Liver (tissue), 3 donors: ENCODE measurements around the gene ABLIM1.

Experiments
- EGR1 ChIP-seq, 2 donors: IDR thresholded peaks; 2 replicates each; pipeline ENCODE4 v1.6.1; 2016 to 2018; ENCODE audit warnings: antibody characterized with exemption in 2 of 2, low read depth in 2 of 2
- FOXA1 ChIP-seq: IDR thresholded peaks from 2 replicates; pipeline ENCODE4 v1.6.1; 2016; ENCODE audit warnings: antibody characterized with exemption
- FOXA2 ChIP-seq: IDR thresholded peaks from 2 replicates; pipeline ENCODE4 v1.6.1; 2016; ENCODE audit warnings: antibody characterized with exemption
- GABPA ChIP-seq, 2 donors: IDR thresholded peaks in 1 of 2; conservative IDR thresholded peaks in 1 of 2; 2 replicates each; pipeline ENCODE4 v1.6.1; 2016; ENCODE audit warnings: antibody characterized with exemption in 2 of 2, mild to moderate bottlenecking in 1 of 2, moderate library complexity in 1 of 2
- HNF4G ChIP-seq: IDR thresholded peaks from 2 replicates; pipeline ENCODE4 v1.6.1; 2016; ENCODE audit warnings: antibody characterized with exemption
- RXRA ChIP-seq, 2 donors: IDR thresholded peaks; 2 replicates each; pipeline ENCODE4 v1.6.1; 2017 to 2018; ENCODE audit warnings: antibody characterized with exemption in 2 of 2, mild to moderate bottlenecking in 1 of 2
- SP1 ChIP-seq: IDR thresholded peaks from 2 replicates; pipeline ENCODE4 v1.6.1; 2018; ENCODE audit warnings: antibody characterized with exemption, mild to moderate bottlenecking
- TAF1 ChIP-seq: conservative IDR thresholded peaks from 2 replicates; pipeline ENCODE4 v1.6.1; 2016; ENCODE audit warnings: antibody characterized with exemption, mild to moderate bottlenecking
- TF ChIP-seq, protein P1 (sequence below): fragments of 150-350 bp; IDR thresholded peaks from 2 replicates; pipeline ENCODE4 v1.5.1; 2017; ENCODE audit warnings: improper control_type of control experiment, low read depth, low read length; ENCODE audit not compliant: missing input control
- TF ChIP-seq, protein P2 (sequence below): IDR thresholded peaks from 2 replicates; pipeline ENCODE4 v1.6.1; 2016; ENCODE audit warnings: antibody characterized with exemption
- TF ChIP-seq, protein P3 (sequence below): IDR thresholded peaks from 2 replicates; pipeline ENCODE4 v1.6.1; 2016; ENCODE audit warnings: antibody characterized with exemption, mild to moderate bottlenecking
- TF ChIP-seq, protein P4 (sequence below): IDR thresholded peaks from 2 replicates; pipeline ENCODE4 v1.6.1; 2016; ENCODE audit warnings: antibody characterized with exemption
- TF ChIP-seq, protein P5 (sequence below): IDR thresholded peaks from 2 replicates; pipeline ENCODE4 v1.6.1; 2016; ENCODE audit warnings: antibody characterized with exemption
- donor health status: healthy.
- donor health status: healthy.

DNA sequence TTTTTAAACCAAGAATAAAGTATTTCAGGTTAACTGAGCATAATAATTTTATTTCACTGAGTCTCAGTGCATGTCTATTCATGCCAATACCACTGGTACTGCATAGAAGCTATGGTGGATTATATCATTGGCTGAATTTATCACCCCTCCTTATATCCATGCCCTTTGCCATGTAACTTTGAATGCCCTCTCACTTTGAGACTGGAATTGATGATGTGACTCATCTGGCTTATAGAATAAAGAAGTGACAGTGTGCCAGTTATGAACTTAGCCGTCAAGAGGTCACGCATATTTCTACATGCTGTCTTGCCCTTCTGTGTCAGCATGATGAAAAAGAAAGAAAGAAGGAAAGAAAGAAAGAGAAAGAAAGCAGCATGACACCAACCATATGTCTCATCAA is 20.7 kb upstream of the ABLIM1 start:
- TF ChIP-seq EGR1 (IDR thresholded peaks at IDR 0.05; ENCODE audit: low read depth in 2 of 2): no peak
- TF ChIP-seq HNF4G: no peak
- TF ChIP-seq, protein P1, sequence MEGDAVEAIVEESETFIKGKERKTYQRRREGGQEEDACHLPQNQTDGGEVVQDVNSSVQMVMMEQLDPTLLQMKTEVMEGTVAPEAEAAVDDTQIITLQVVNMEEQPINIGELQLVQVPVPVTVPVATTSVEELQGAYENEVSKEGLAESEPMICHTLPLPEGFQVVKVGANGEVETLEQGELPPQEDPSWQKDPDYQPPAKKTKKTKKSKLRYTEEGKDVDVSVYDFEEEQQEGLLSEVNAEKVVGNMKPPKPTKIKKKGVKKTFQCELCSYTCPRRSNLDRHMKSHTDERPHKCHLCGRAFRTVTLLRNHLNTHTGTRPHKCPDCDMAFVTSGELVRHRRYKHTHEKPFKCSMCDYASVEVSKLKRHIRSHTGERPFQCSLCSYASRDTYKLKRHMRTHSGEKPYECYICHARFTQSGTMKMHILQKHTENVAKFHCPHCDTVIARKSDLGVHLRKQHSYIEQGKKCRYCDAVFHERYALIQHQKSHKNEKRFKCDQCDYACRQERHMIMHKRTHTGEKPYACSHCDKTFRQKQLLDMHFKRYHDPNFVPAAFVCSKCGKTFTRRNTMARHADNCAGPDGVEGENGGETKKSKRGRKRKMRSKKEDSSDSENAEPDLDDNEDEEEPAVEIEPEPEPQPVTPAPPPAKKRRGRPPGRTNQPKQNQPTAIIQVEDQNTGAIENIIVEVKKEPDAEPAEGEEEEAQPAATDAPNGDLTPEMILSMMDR: no peak
- TF ChIP-seq TAF1: no peak
- TF ChIP-seq, protein P2, sequence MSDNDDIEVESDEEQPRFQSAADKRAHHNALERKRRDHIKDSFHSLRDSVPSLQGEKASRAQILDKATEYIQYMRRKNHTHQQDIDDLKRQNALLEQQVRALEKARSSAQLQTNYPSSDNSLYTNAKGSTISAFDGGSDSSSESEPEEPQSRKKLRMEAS: no peak
- TF ChIP-seq GABPA (IDR thresholded peaks at IDR 0.05 in 1 of 2, conservative IDR thresholded peaks at IDR 0.05 in 1 of 2): no peak
- TF ChIP-seq SP1: no peak
- TF ChIP-seq FOXA1: no peak
- TF ChIP-seq, protein P3, sequence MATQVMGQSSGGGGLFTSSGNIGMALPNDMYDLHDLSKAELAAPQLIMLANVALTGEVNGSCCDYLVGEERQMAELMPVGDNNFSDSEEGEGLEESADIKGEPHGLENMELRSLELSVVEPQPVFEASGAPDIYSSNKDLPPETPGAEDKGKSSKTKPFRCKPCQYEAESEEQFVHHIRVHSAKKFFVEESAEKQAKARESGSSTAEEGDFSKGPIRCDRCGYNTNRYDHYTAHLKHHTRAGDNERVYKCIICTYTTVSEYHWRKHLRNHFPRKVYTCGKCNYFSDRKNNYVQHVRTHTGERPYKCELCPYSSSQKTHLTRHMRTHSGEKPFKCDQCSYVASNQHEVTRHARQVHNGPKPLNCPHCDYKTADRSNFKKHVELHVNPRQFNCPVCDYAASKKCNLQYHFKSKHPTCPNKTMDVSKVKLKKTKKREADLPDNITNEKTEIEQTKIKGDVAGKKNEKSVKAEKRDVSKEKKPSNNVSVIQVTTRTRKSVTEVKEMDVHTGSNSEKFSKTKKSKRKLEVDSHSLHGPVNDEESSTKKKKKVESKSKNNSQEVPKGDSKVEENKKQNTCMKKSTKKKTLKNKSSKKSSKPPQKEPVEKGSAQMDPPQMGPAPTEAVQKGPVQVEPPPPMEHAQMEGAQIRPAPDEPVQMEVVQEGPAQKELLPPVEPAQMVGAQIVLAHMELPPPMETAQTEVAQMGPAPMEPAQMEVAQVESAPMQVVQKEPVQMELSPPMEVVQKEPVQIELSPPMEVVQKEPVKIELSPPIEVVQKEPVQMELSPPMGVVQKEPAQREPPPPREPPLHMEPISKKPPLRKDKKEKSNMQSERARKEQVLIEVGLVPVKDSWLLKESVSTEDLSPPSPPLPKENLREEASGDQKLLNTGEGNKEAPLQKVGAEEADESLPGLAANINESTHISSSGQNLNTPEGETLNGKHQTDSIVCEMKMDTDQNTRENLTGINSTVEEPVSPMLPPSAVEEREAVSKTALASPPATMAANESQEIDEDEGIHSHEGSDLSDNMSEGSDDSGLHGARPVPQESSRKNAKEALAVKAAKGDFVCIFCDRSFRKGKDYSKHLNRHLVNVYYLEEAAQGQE: no peak
- TF ChIP-seq, protein P4, sequence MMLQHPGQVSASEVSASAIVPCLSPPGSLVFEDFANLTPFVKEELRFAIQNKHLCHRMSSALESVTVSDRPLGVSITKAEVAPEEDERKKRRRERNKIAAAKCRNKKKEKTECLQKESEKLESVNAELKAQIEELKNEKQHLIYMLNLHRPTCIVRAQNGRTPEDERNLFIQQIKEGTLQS: no peak
- TF ChIP-seq, protein P5, sequence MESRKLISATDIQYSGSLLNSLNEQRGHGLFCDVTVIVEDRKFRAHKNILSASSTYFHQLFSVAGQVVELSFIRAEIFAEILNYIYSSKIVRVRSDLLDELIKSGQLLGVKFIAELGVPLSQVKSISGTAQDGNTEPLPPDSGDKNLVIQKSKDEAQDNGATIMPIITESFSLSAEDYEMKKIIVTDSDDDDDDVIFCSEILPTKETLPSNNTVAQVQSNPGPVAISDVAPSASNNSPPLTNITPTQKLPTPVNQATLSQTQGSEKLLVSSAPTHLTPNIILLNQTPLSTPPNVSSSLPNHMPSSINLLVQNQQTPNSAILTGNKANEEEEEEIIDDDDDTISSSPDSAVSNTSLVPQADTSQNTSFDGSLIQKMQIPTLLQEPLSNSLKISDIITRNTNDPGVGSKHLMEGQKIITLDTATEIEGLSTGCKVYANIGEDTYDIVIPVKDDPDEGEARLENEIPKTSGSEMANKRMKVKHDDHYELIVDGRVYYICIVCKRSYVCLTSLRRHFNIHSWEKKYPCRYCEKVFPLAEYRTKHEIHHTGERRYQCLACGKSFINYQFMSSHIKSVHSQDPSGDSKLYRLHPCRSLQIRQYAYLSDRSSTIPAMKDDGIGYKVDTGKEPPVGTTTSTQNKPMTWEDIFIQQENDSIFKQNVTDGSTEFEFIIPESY: no peak
- no peak for TF ChIP-seq RXRA (IDR thresholded peaks at IDR 0.05)
- no peak for TF ChIP-seq FOXA2
